ENCODE data around the gene RIBC2.

Gene RIBC2

GRCh38 chr22:45427114-45427513, 13.6 kb downstream of the RIBC2 start:
- no peak for DNase-seq (ENCODE audit: low read depth)
- no peak for TF ChIP-seq CTCF (IDR thresholded peaks at IDR 0.05; ENCODE audit: low read depth, low read length, missing control alignments)
- no peak overlapping the region for H3K4me3 ChIP-seq (ENCODE audit: low read depth, low read length)
- in situ Hi-C loops (cut with HindIII; ENCODE audit: low sequenced_read_pairs) = loop anchor here (5.0 kb wide), 1 partner anchor 150 kb away; no protein-coding TSS in a partner anchor

- in situ Hi-C loops (cut with HindIII; ENCODE audit: low sequenced_read_pairs) = loop anchor here (5.0 kb wide), 1 partner anchor 151 kb away; no protein-coding TSS in a partner anchor
- DNase-seq (ENCODE audit: low read depth) = no peak
- TF ChIP-seq CTCF (IDR thresholded peaks at IDR 0.05; ENCODE audit: low read depth, low read length, missing control alignments) = no peak
- no peak overlapping the region for H3K4me3 ChIP-seq (ENCODE audit: low read depth, low read length)
Observed at GRCh38 chr22:45428391-45429385, 15.2 kb downstream of the RIBC2 start.

GRCh38 chr22:45429424-45429823, 15.9 kb downstream of the RIBC2 start:
- no peak overlapping the region for H3K4me3 ChIP-seq (ENCODE audit: low read depth, low read length)
- no peak for DNase-seq (ENCODE audit: low read depth)
- TF ChIP-seq CTCF (IDR thresholded peaks at IDR 0.05; ENCODE audit: low read depth, low read length, missing control alignments) = no peak
- in situ Hi-C loops (cut with HindIII; ENCODE audit: low sequenced_read_pairs) = loop anchor here (5.0 kb wide), 1 partner anchor 152 kb away; no protein-coding TSS in a partner anchor

- H3K4me3 ChIP-seq (ENCODE audit: low read depth, low read length) = no peak overlapping the region
- in situ Hi-C loops (cut with HindIII; ENCODE audit: low sequenced_read_pairs) = loop anchor here (5.0 kb wide), 1 partner anchor 153 kb away; no protein-coding TSS in a partner anchor
- DNase-seq (ENCODE audit: low read depth) = no peak
- no peak for TF ChIP-seq CTCF (IDR thresholded peaks at IDR 0.05; ENCODE audit: low read depth, low read length, missing control alignments)
Observed at GRCh38 chr22:45429981-45430775, 16.7 kb downstream of the RIBC2 start.

GRCh38 chr22:45430871-45431270, 17.4 kb downstream of the RIBC2 start:
- TF ChIP-seq CTCF (IDR thresholded peaks at IDR 0.05; ENCODE audit: low read depth, low read length, missing control alignments) = no peak
- H3K4me3 ChIP-seq (ENCODE audit: low read depth, low read length) = no peak overlapping the region
- no peak for DNase-seq (ENCODE audit: low read depth)
- in situ Hi-C loops (cut with HindIII; ENCODE audit: low sequenced_read_pairs) = no loop called here

- DNase-seq (ENCODE audit: low read depth) = no peak
- no peak for TF ChIP-seq CTCF (IDR thresholded peaks at IDR 0.05; ENCODE audit: low read depth, low read length, missing control alignments)
- no peak overlapping the region for H3K4me3 ChIP-seq (ENCODE audit: low read depth, low read length)
Observed at GRCh38 chr22:45434981-45435380, 21.5 kb downstream of the RIBC2 start.

More at GRCh38 chr22:45434981-45435380, 21.5 kb downstream of the RIBC2 start:
- in situ Hi-C loops (cut with HindIII; ENCODE audit: low sequenced_read_pairs) = loop anchor here (5.0 kb wide), 1 partner anchor 92 kb away; no protein-coding TSS in a partner anchor

Data from astrocyte of the cerebellum (primary cell).